Measurements from ENCODE around the gene STX8.
"Not testable (repeated sequence)": the region's sequence is repeated elsewhere in the genome, so short reads cannot be mapped to it uniquely, and the experiment has no call there.

Gene STX8

DNA sequence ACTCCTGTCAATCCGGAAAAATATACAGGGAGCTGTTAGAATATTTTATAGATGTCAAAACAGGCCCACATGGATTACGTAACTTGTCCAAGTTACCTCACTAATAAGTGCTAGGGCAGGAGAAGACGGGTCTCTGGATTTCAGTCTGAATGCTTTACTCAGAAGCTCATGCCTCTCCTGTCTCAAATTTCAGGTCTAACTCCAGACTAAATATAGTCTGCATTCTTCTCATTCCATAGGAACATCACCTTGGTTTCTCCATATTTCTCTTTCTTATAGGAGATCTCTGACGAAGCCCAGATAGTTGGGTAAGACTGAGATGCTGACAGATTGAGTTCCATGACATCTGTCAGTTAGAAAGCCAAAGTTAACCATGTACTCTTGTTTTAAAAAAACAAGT is 174.2 kb downstream of the STX8 start:
- peak; percentile 69 for DNase-seq (ENCODE audit: low read depth)

- DNase-seq (ENCODE audit: low read depth): peak; percentile 84
Observed at GRCh38 chr17:9389111-9389527, 186.5 kb downstream of the STX8 start.

DNA sequence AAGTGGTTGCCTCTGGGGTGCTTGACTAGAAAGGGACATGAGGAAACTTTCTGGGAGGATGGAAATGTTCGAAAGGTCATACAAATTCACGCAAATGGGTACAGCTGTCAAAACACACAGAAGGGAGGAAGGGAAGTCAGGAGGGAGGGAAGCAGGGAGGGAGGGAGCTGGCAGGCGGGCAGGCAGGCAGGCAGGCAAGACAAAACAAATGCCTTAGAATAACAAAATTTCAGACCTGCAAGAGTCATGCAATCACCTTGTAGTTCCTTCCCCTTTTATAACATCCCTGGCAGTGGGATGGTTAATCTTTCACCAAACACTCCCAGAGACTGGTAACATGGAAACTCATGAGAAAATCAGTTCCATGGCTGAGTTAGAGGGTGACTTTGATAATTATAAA is 189.2 kb downstream of the STX8 start:
- no peak for DNase-seq (ENCODE audit: low read depth)

DNA sequence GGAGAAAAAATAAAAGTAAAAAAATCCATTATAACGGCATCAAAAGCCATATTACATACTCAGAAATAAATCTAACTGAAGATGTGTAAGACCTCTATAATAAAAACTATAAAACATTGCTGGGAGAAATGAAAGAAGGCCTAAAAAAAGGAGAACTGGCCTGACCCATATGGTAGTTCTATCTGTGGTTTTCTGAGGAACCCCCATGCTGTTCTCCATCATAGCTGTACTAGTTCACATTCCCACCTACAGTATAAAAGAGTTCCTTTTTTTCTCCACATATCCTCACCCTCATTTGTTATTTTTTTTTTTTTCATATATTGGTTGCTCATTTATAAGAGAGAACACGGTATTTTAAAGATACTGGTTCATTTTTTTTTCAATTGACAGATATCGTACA is 191.8 kb downstream of the STX8 start:
- DNase-seq (ENCODE audit: low read depth): no peak

GRCh38 chr17:9382626-9383025 is 193.0 kb downstream of the STX8 start:
- DNase-seq (ENCODE audit: low read depth): no peak

- no peak for DNase-seq (ENCODE audit: low read depth)
Observed at GRCh38 chr17:9381068-9381467, 194.6 kb downstream of the STX8 start.

DNA sequence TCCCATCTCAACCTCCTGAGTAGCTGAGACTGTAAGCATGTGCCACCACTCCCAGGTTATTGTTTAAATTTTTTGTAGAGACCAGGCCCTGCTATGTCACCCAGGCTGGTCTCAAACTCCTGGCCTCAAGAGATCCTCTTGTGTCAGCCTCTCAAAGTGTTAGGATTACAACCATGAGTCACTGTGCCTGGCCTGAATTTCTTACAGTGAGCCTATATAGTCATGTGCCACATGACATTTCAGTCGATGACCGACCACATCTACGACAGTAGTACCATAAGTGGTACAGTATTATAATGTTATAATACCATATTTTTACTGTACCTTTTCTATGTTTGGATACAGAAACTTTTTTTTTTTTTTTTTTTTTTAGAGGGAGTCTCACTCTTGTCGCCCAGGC is 195.3 kb downstream of the STX8 start:
- no peak for DNase-seq (ENCODE audit: low read depth)

GRCh38 chr17:9376177-9376576 is 199.4 kb downstream of the STX8 start:
- DNase-seq (ENCODE audit: low read depth): not testable (repeated sequence)

DNA sequence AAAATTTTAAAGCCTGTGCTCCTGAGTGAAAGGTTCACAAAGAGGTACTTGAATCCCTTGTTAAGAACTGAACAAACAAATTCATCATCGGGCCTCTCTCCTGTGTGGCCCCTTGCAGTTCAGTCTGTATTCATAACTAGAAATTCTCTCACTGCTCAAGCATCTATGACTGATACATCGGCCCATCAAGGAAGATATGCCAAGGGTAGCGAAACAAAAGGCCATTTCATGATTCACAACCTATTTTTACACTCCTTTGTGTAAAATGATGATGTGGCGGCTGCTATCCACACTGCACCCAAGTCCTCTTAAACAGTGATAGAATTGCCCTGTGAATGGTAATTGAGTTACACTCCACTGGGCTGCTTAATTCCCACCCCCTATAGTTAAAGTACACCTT is 204.6 kb downstream of the STX8 start:
- peak; percentile 82 for DNase-seq (ENCODE audit: low read depth)

- peak; percentile 46 for DNase-seq (ENCODE audit: low read depth)
Observed at GRCh38 chr17:9370467-9370866, 205.2 kb downstream of the STX8 start.

GRCh38 chr17:9368631-9369030 is 207.0 kb downstream of the STX8 start:
- no peak for DNase-seq (ENCODE audit: low read depth)

DNA sequence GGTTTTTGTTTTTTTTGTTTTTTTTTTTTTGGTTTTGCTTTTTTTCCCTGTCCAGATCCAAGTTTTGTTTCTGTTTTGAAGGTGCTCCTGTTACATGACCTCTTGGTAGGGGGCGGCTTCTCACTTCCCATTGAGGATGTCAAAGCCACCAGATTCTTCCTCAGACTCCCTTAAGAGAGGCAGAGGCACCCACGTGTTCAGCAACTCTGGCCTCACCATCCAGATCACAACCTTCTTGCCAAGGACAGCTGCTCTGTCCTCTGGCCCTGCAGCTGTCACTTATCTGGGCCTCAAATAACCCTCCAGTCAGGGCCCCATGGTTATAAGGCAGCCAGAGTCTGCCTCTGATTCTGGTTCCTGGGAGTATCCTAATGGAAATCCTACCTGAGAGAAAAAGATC is 208.5 kb downstream of the STX8 start:
- DNase-seq (ENCODE audit: low read depth): no peak

DNA sequence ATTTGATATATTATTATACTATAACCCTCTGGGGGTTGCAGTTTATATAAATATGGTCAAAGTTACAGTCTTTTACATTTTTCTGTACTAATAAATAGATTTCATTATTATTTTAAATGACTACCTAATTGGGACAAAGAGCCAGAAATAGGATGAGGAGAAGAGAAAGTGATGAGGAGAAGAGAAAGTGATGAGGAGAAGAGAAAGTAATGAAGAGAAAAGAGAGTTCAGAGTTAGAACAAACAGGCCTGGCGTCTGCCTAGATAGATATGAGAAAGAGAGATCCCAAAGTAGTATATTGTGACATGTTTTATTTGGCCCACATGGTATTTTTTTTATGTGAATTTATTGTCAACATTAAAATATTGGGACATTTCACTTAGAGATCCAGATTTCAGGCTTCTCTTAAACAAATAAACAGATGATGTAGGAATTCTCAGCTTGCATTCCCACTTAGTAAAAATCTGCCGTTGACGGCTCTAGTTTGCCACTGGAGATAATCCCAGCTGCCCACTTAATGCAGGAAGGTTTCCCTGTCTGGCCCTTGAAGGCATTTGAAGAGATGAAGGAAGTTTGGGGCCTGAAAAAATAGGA is 210.7 kb downstream of the STX8 start:
- DNase-seq (ENCODE audit: low read depth): no peak

- peak; percentile 84 for DNase-seq (ENCODE audit: low read depth)
Observed at GRCh38 chr17:9363440-9364350, 211.9 kb downstream of the STX8 start.

DNA sequence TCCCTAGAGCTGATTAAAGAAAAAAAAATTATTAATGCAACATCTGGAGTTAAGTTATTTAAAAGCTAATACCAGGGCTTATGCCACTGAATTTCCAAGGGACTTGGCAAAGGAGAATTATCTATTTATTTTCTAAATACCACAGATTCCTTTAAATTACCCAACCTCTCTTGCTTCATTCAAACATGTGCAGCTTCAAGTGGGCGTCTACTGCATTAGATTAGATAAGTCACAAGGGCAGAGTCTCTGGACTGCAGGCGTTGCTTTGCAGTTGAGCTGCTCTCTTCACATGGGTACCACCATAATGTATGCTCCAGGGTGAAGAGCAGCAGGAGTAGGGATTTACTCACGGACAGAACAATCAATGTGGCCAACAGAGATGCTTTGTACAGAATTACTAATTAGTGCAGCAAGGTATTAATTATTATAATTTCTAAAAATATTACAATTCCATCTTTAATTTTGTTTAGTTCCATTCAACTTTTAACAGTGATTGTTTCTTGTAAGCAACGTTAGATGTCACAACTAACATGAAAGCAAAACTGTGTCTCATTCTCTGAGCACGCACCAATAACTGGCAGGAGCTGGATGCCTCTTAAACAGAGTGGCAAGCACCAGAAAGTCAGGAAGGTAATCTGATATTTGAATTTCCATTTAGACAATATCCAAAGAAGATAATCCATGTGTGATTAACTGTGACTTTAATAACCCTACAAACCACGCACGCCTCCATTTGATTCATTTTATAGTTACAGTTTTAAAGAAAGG is 214.2 kb downstream of the STX8 start:
- peak; percentile 95 for DNase-seq (ENCODE audit: low read depth)

DNA sequence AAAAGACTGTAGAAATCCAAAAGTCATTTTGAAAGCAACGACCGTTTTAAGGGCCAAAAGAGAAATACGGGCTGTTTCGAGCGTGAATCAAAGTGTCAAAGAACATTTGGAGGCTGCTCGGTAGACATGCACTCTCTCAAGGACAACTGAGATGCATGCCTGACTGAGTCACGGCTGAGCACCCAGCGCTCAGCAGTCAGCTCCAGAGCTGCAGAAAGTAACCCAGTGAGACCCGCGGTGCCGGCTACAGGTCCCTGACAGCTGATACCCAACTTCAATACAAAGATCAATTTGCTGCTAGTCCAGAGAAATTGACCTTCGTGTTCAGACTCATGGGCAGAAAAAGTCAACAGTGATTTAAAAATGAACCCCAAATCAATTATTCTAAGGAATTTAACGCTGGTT is 214.9 kb downstream of the STX8 start:
- peak; percentile 88 for DNase-seq (ENCODE audit: low read depth)

DNA sequence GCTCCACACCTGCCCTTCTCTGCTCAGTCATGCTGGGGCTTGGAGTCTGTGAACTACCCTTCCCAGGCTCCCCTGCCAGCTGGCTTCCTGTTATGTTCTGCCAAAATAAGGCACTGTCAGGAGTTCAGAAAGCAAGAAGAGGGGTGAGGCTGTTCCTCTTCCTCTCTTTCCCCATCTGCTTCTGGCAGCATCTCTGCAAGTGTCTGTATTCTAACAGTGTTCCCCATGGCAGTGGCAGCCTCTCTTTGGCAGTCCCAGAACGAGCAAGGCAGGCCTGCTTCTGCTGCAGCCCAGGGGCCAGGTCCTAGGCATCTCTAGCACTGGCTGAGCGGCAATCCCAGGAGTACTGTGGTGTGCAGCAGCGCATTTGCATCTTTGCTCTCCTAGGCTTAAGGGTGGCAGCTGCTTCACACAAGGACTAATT is 219.1 kb downstream of the STX8 start:
- no peak for DNase-seq (ENCODE audit: low read depth)

DNA sequence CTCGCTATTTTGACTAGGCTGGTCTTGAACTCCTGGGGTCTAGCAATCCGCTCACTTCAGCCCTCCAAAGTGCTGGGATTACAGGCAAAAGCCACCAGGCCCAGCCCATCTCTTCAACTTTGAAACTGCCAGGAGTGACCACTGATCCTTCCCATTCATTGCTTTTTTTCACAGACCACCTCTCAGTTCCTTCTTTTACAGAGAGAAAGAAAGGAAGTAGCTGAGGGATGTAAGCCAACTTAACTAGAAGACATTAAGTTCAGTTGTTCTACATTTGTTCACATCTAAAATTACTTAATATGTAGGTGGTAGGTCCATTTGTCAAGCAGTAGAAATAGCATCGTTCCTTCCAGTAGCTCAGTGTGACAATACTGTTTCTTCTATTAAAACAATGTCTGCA is 219.8 kb downstream of the STX8 start:
- no peak for DNase-seq (ENCODE audit: low read depth)

DNA sequence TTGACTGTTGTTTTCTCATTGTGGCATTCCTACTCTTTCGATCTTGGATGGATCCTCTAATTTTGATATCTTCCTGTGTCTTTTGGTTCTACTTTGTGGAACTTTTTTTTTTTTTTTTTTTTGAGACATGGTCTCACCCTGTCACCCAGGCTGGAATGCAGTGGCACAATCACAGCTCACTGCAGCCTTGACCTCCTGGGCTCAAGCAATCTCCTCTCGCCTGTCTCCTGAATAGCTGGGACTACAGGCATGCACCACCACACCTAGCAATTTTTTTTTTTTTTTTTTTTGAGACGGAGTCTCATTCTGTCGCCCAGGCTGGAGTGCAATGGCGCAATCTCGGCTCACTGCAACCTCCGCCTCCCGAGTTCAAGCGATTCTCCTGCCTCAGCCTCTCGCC is 220.4 kb downstream of the STX8 start:
- DNase-seq (ENCODE audit: low read depth): not testable (repeated sequence)

- DNase-seq (ENCODE audit: low read depth): peak; percentile 97
Observed at GRCh38 chr17:9350080-9350479, 225.5 kb downstream of the STX8 start.

DNA sequence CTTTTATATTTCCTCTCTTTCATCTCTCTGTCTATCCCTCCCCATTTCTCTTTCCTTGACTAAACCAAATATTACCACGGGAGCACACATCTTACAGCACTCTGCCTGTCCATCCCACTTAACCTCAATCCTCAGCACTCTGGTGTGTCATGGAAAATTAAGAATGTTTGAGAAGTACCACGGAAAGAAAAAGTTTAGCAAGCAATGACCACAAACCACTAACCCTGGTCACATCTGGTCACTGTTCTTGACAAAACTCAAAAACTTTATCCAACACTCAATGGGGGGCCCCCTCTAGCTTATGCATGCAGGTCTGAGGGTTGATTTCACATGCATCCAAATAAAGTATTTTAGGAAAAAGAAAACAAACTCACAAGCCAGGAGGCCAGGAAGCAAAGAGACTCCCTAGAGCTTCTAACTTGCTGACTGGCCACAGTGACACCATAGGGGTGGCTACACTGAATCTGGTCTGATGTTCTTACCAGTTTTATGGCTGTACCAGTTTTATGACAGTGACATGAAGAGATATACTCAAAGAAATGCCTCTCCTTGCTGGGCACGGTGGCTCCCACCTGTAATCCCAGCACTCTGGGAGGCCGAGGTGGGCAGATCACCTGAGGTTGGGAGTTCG is 229.2 kb downstream of the STX8 start:
- DNase-seq (ENCODE audit: low read depth): peak; percentile 82

- DNase-seq (ENCODE audit: low read depth): peak; percentile 93
Observed at GRCh38 chr17:9343516-9343915, 232.1 kb downstream of the STX8 start.

Measured in amniotic epithelial cell (primary cell).